ELF-1 (cell line): ENCODE measurements around the gene CTBP2.

Experiments used
- DNase-seq: peaks from one replicate; pipeline ENCODE4 v3.0.0-alpha.2; 2016; ENCODE audit warnings: low read depth, low spot score

CTBP2 gene

GRCh38 chr10:125043841-125044658 lies 116.3 kb downstream of the CTBP2 start:
- no peak for DNase-seq

GRCh38 chr10:125041856-125042506 lies 118.4 kb downstream of the CTBP2 start:
- no peak for DNase-seq

GRCh38 chr10:125039354-125039769 lies 121.0 kb downstream of the CTBP2 start:
- DNase-seq: no peak

- DNase-seq: no peak
Measured at GRCh38 chr10:125038637-125039036, 121.7 kb downstream of the CTBP2 start.

GRCh38 chr10:125037145-125037877 lies 123.1 kb downstream of the CTBP2 start:
- peak; percentile 43 for DNase-seq

- no peak for DNase-seq
Measured at GRCh38 chr10:125035588-125036295, 124.6 kb downstream of the CTBP2 start.

GRCh38 chr10:125035136-125035535 lies 125.2 kb downstream of the CTBP2 start:
- no peak for DNase-seq

- no peak for DNase-seq
Measured at GRCh38 chr10:125034675-125035074, 125.7 kb downstream of the CTBP2 start.

- no peak for DNase-seq
Measured at GRCh38 chr10:125033146-125033924, 127.0 kb downstream of the CTBP2 start.

- peak; percentile 58 for DNase-seq
Measured at GRCh38 chr10:125032474-125033020, 127.8 kb downstream of the CTBP2 start.

GRCh38 chr10:125030567-125031197 lies 129.7 kb downstream of the CTBP2 start:
- no peak for DNase-seq

GRCh38 chr10:125029584-125030242 lies 130.7 kb downstream of the CTBP2 start:
- no peak for DNase-seq

GRCh38 chr10:125027871-125028869 lies 132.2 kb downstream of the CTBP2 start:
- no peak for DNase-seq

- DNase-seq: no peak
Measured at GRCh38 chr10:125026974-125027735, 133.2 kb downstream of the CTBP2 start.

- no peak for DNase-seq
Measured at GRCh38 chr10:125026036-125026931, 134.1 kb downstream of the CTBP2 start.

GRCh38 chr10:125025341-125025740 lies 135.0 kb downstream of the CTBP2 start:
- DNase-seq: no peak
